NCI-H2081 treated with DMSO at 0.1 percent for 48 hours (cell line): Measurements from ENCODE around the gene SLC47A1.
"Not testable (repeated sequence)": the region's sequence is repeated elsewhere in the genome, so short reads cannot be mapped to it uniquely, and the experiment has no call there.

Source experiments
- DNase-seq: peaks from one replicate; lab custom pipeline; 2025; lab: John Stamatoyannopoulos, UW

Gene SLC47A1, protein sequence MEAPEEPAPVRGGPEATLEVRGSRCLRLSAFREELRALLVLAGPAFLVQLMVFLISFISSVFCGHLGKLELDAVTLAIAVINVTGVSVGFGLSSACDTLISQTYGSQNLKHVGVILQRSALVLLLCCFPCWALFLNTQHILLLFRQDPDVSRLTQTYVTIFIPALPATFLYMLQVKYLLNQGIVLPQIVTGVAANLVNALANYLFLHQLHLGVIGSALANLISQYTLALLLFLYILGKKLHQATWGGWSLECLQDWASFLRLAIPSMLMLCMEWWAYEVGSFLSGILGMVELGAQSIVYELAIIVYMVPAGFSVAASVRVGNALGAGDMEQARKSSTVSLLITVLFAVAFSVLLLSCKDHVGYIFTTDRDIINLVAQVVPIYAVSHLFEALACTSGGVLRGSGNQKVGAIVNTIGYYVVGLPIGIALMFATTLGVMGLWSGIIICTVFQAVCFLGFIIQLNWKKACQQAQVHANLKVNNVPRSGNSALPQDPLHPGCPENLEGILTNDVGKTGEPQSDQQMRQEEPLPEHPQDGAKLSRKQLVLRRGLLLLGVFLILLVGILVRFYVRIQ

DNA sequence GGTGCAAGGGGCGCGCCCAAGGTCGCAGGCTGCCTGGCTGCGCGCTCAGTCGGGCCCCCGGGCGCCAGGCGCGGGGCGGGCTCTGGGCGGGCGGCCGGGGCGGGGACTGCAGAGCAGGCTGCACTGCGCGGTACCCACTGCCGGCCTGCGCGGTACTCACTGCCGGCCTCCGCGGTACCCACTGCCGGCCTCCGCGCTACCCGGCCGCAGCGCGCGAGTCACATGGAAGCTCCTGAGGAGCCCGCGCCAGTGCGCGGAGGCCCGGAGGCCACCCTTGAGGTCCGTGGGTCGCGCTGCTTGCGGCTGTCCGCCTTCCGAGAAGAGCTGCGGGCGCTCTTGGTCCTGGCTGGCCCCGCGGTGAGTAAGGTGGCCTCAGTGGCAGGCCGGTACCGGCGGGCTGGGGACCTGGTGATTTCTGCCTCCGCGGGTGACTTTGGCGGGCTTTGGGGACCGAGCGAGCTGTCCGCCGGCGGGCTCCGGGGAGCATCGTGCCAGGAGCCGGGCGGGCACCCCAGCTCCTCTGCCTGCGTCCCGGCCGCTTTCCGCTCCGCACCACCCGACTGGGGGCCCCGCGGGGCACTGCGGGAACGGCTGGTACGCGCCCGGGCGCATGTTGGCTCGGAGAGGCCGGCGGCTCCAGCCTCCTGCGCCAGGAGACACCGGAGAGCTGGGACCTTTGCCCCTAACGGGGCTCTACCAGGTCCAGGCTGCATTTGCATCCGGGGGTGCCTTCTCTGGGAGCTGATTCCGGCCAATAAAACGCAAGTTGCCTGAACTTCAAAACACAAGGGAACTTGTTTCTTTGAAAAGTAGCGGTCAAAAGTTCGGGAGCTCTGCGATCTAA lies at the start of gene SLC47A1:
SLC47A1 (plus strand) TSS at position 137 of the 844 bp plus-strand sequence; CDS start at position 223, 86 bp downstream.
- no peak for DNase-seq

DNA sequence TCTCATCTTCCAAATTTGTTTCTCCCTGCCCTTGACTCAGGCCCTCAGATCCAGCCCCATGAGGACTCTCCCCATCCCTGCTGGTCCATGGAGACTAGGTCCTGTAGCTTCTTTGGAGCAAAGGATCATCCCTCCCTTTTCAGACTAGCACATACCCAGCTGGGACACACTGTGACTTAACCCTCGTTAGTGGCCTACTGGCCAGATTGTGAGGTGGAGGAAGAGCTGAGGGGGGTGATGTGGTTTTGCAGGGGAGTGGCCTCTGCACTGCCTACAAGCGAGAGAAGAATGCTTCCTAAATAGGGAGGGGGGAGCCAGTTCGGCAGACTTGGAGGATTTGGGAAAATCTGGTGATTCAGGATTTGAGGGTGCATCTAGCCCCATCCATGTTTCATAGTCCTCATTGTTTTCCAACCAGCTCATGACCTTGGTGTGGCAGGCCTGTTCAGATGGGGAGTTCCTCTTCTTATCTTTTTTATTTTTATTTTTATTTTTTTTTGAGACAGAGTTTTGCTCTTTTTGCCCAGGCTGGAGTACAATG lies 47.8 kb upstream of the SLC47A1 start:
- DNase-seq, result no peak

DNA sequence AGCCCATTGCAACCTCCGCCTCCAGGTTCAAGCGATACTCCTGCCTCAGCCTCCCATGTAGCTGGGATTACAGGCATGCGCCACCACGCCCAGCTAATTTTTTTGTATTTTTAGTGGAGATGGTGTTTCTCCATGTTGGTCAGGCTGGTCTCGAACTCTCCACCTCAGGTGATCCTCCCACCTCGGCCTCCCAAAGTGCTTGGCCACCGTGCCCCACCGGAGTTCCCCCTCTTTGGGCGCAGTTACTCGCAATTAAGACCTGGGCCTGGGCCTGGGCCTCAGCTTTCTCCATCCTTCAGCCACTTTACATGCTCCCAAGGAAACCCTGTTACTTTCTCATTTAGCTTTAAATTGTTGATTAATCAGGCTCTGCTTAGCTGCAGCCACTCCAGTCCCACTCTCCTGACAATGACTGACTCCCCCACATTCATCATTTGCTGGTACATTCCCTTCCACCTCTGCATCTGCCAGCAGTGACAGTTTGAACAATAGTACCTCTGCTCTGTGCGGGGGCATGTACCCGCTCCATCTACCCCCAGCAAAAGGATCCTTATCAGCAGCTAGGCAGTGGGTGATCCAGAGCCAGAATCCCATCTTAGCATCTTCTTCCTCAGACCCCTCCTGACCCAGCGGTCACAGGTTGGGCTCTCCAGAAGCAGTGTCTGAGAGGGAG lies 47.2 kb upstream of the SLC47A1 start:
- DNase-seq, result no peak

DNA sequence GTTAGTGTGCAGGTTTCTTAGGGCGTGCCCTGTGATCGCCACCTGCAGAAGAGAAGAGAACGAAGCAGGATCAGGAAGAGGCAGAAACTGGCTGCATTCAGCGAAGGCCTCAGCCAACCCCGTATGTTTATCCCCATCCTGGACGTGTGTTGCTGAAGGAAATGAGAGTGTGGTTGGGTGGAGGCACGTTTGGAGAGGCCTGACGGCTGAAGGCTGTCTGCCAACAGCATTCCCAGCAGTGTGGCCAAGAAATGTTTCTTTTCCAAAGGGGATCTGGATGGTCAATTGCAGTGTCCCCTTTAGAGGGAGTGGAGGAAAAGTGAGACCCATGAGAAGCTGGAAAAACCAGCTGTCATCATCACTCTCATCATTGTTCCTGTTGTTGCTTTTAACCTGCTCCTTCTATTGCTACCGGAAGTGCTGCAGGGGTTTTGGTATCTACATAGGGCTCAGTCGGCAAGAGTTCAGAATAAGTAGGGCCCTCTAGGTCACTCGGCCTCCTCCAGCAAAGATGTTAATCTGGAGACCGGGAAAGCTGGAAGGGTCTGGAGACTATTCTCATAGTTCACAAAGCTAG lies 46.5 kb upstream of the SLC47A1 start:
- DNase-seq, result no peak

DNA sequence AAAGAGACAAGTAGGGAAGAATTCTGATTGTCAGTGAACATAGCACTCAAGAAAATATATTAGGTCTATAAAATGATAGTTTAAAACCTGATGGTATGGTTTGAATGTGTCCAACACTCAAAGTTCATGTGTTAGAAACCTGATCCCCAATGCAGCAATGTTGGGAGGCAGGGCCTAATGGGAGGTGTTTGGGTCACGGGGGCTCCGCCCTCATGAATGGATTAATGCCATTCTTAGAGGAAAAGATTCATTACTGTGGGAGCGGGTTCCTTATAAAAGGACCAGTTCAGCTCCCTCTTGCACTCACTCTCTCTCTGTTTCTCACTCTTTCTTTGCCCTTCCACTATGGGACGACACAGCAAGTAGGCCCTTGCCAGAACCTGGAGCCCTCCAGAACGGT lies 41.5 kb upstream of the SLC47A1 start:
- no peak for DNase-seq

DNA sequence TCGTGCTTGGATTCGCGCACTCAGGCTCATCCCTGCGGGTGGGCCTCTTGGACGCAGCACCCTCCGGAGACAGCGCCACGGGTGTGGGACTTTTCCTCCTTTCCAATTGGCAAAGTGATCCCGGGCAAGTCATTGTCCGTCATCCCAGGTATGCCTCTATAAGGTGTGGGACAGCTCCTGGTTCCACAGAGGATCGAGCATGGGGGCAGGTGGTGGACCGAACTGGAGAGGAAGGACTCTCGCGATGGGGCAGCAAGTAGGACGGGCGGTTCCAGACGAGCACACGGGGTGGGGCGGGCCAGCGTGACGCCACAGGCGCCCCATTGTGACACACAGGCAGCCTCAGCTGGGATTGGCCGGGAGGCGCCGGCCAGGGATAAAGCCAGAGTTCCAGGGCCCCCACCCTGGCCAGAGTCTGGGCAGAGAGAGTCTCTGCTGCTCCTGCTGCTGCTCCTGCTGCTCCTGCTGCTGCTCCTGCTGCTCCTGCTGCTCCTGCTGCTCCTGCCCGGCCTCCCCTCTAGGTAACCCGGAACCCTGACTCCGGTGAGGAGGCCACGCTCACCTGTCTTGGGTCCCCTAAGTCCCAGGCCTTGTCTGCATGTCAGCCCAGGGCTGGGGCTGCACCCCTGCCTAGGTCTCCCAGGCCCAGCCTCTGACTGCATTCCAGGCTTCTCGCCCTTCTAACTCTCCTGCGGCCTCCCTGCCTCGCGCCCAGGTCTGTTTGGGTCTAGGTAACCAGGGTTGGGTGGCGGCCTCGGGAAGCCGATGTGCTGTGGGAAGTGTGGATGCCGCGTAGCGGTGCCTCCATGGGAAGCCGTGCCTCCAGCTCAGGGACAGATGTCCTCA lies 38.5 kb upstream of the SLC47A1 start:
- DNase-seq, result no peak

DNA sequence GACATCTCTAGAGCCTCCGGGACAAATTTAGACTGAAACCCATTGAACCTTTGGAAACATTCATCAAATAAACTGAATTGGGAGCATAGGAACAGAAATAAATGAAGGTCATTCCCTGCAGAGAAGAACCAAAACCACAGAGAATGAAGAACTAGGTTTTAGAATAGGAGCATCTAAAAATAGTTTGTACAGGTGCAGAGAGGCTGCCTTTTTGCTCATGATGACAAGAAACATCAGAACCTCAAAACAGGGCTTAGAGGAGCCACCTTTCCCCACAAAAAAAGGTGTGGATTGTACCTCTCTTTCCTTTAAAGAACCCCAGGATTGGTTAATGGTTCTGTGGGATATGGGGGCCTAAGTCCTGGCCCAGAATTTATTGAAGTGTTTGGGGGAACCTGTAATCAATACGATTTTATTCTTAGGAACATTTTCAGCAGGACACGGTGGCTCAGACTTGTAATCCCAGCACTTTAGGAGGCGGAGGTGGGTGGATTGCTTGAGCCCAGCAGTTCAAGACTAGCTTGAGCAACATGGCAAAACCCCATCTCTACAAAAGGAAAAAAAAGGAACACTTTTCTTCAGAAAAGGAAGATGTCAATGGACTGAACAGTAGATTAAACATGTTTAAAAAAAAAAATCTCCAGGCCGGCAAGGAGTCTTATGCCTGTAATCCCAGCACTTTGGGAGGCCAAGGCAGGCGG lies 37.7 kb upstream of the SLC47A1 start:
- no peak for DNase-seq

DNA sequence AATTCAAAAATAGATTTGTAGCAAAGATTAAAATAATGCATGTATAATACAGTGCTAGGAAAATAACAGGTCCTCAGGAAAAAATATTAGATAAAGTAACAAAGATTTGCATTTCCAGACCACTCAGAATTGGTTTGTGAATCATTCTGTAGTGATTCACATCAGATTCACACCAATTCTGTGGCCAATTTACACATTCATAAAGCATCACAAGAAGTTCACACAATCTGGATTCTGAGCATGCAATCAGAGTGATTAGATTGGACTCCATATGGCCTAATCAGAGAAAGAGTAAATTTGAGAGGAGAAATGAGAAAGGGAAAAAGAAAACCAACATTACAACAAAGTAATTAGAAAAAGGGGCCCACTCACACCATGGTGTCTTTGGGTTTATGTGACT lies 36.0 kb upstream of the SLC47A1 start:
- no peak for DNase-seq

DNA sequence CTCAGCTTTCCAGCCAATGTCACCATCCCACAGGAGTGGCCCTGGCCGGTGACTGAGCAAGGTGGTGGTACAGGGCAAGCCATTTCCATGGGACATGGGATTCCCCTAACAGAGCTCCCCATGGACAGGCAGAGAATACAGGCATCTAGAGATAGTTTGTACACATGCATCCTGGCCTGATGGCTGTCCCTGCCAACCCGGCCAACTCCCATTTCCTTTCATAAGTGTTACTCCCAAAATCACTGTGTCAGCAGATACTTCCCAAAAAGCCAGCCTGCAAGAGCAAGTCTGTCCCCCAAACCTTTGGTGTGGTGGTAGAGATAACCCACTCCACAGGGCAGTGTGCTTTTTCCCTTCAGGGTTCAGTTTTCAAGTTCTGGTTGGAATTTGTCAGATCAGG lies 32.4 kb upstream of the SLC47A1 start:
- DNase-seq, result no peak

DNA sequence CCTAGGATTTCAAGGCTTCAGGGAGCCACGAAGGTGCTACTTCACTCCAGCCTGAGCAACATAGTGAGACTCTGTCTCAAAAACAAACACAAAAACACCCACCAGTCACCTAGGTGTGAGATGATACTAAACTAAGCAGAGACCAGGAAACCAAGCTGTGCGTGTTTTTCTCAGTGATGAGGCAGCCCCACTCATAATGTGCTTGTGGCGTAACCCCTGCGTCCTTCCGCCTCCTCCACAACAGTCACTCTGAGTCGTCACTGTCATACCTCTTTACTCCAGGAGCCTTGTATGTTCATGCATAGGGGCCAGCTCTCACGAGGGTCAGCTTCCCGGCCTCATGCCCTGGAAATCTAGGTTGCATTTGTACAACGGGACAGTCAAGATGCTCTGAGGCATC lies 31.1 kb upstream of the SLC47A1 start:
- DNase-seq, result no peak

DNA sequence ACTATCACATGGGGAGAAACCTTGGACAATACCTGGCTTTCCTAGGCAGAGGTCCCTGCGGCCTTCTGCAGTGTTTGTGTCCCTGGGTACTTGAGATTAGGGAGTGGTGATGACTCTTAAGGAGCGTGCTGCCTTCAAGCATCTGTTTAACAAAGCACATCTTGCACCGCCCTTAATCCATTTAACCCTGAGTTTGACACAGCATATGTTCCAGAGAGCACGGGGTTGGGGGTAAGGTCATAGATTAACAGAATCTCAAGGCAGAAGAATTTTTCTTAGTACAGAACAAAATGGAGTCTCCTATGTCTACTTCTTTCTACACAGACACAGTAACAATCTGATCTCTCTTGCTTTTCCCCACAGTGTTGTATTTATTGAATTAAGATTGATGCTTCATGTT lies 28.1 kb upstream of the SLC47A1 start:
- DNase-seq, result not testable (repeated sequence)

DNA sequence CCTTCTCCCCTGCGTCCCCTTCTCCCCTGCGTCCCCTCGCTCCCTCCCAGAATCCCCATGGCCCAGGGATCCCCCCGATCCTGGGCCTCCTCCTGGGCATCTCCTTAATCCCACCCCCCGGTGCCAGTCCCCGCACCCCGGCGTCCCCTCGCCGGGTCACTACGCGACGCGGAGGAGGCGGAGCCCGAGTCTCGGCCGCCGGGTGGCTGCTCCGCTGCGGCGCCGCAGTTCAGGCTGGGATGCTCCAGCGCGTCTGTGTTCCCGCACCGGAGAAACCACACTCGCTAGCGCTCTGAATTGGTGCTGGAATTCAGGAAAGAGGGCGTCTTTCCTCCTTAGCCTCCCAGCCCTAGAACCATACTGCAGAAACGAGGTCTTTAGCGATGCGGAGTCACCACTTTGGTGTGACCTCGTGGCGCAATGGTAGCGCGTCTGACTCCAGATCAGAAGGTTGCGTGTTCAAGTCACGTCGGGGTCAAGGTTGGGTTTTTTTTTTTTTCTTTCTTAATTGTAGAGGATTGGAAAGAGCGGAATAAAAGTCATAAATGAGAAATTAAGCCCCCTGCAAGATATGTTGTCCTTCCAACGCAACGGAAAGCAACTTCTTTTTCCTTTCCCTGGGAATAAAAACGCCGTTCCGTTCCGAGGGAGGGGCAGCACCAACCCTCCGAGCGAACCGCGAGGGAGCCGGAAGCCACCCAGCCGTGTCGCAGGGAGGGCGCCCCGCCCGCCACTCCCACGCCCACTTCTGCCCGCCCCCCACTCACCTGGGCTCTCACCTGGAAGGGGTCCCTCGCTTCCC lies 25.7 kb upstream of the SLC47A1 start:
- peak; percentile 6 for DNase-seq

DNA sequence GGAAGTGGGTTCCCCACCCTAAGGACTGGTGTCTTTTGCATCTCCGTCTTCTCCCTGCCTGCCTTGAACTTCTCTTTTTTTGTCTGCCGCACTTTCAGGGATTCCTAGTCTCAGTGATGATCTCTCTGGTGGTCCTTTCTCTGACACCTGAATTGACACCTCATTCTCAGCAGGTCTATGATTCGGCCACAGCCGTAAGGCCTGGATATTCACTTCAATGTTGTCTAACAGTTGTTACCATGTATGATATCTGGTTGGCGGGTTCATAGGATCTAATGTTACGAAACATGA lies 25.1 kb upstream of the SLC47A1 start:
- DNase-seq, result no peak

DNA sequence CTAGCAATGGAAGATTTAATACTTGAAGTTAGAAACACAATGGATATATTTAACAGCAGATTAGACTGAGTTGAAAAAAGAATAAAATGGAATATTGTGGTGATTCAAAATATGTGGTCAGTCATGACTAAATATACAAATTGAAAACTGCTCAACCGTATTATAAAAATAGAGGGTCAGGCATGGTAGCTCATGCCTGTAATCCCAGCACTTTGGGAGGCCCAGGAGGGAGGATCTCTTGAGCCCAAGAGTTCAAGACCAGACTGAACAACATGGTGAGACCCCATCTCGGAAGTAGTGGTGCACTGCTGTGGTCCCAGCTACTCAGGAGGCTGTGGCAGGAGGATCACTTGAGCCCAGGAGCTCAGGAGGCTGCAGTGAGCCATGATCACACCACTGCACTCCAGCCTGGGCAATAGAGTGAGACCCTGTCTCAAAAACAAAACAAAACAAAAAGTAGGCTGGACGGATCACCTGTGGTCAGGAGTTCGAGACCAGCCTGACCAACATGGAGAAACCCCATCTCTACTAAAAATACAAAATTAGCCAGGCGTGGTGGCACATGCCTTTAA lies 24.3 kb upstream of the SLC47A1 start:
- DNase-seq, result not testable (repeated sequence)

DNA sequence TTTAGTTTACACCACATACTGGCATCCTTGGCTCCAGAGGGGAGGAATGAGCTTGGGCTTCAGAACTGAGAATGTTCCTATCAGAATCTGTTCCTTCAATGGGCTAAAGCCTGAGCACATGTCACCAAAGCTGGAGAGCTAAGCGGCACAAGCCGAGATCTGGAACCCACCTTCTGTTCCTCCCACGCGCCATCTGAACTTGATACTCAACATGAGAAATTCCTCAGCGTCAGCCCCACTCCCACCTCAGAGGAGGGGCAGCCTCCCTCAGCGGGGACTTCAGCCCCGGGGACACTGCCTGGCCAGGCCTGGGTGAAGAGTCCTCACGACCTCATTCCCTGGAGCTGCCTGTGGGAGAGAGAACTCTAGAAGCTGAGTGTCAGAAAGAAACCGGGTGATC lies 22.8 kb upstream of the SLC47A1 start:
- DNase-seq, result no peak

DNA sequence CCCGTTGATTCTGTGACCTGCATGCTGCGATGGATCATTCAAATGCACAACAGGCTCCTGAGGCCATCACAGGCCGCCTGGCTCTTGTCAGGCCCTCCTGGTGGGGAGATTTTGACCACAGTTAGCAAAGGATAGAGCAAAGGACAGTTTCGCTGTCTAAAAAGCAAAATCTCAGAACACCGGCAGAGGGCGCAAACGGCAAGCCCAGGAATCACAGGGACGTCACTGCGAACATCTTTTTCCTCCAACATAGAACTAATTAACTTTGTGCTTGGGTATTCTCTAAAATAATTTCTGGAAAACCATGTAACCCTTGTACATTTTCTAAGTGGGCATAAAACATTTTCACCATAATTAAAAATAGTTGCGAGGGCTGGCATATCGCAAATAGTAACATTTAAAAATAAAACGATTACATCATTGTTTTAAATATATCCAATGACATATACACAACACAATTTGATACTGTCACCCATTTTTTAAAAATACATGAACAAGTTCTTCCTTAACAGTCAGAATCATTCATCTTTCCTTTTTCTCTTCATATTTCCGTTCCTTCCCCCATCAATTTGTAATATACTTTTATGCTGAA lies 19.7 kb upstream of the SLC47A1 start:
- peak; percentile 4 for DNase-seq

DNA sequence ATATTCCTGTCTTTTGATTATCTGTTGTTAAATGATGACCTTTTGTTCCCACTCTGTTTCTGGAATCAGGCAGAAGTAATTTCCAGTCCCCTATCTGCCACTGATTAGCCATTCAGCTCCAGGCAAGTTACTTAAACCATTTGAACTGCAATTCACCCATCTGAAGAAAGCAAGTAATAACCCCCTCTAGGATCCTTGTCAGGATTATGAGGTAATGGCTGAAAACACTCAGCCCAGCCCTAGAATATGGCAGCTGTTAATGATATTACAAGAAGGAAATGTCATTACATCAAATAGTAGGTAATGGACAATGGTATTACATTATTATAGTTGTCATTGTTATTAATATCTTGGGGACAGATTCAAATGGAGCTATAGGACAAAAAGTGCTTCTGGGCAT lies 16.0 kb upstream of the SLC47A1 start:
- no peak for DNase-seq

DNA sequence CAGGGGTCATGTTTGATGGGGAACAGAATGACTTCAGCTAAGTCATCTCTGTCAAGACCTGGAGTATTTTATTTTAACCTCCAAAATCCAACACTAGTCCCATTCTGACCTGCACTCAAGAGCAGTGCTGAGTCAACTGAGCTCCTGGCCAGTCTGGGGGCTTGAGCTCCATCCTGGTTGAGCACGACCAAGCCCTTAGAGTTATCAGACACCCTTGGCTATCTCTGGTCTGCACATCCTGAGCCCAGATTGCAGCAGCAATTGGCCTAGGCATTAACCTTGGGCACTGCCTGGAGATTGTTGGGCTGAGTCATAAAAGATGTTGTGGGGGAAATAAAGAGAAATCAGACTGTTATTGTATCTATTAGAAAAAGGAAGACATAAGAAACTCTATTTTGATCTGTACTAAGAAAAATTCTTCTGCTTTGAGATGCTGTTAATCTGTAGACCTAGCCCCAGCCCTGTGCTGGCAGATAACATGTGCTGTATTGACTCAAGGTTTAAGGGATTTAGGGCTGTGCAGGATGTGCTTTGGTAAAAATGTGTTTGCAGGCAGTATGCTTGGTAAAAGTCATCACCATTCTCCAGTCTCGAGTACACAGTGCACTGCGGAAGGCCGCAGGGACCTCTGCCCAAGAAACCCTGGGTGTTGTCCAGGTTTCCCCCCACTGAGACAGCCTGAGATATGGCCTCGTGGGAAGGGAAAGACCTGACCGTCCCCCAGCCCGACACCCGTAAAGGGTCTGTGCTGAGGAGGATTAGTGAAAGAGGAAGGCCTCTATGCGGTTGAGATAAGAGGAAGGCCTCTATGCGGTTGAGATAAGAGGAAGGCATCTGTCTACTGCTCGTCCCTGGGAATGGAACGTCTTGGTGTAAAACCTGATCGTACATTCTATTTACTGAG lies 14.0 kb upstream of the SLC47A1 start:
- DNase-seq, result not testable (repeated sequence)
